Inferior parietal cortex (tissue), 1 donor: ENCODE measurements around the gene NCOA3.
"Not testable (repeated sequence)": the region's sequence is repeated elsewhere in the genome, so short reads cannot be mapped to it uniquely, and the experiment has no call there.

Source experiments
- DNase-seq: peaks from one replicate; pipeline ENCODE4 v3.0.0-alpha.2; 2016; ENCODE audit errors: extremely low spot score

NCOA3 gene

GRCh38 chr20:47501482-47502270 is at the start of gene NCOA3:
Gene NCOA3, plus strand, starts transcription at chr20:47501887. Its CDS starts 120,361 bp downstream, at chr20:47622248.
- peak; percentile 90 for DNase-seq

- no peak for DNase-seq
Observed at GRCh38 chr20:47452736-47453161, 48.9 kb upstream of the NCOA3 start.

DNA sequence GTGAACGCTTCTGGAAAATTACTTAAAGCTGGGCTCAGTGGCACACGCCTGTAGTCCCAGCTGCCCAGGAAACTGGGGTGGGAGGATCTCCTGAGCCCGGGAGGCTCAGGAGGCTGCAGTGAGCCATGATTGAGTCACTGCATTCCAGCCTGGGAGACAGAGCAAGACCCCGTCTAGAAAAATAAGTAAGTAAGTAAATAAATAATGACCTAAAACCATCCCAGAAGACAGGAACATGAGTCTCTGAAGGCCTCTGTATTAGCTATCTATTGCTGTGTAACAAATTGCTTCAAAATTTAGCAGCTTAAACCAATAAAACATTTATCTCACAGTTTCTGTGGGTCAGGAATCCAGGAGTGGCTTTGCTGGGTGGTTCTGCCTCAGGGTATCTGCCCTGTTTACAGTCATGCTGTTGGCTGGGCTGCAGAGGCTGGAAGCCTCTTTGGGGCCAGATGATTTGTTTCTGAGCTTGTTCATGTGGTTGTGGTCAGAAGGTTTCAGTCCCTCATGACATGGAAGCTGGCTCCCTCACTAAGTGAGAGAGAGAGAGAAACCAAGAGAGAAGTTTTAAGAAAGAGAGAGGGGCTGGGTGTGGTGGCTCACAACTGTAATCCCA is 48.4 kb upstream of the NCOA3 start:
- DNase-seq, result no peak

- no peak for DNase-seq
Observed at GRCh38 chr20:47454298-47455132, 47.2 kb upstream of the NCOA3 start.

DNA sequence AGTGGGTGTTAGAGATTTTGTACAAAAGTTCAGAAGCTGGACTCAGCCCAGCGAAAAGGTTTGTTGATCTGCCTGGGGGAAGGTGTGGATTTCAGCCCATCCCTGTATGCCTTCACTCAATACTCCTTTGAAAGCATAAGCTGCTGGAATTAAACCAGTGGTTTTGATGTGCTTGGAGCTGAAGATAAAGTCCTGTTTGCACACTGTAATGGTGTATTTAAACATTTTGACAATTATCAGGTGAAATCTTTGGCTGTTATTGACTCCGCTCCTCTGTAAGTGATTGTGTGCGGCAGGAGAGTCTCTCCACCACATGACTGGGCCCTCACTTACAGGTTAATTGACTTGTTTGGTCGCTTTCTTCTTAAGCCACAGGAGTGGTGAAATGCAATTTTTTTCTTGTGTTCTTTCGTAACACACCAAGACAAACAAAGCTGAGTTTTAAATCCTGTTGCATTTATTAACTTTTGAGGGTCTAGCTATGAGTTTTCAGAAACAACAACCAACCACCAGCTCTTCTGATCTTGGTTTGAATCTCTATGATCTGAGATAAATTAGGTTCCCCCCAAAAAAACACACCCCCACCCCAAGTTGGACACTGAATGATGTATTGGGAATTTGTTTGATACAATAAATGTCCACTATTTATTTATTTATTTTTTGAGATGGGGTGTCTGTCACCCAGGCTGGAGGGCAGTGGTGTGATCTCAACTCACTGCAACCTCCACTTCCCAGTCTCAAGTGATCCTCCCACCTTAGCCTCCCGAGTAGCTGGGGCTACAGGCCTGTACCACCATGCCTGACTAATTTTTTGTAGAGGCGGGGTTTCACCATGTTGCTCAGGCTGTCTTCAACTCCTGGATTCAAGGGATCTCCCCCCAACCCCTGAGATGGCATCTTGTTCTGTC is 46.3 kb upstream of the NCOA3 start:
- no peak for DNase-seq

DNA sequence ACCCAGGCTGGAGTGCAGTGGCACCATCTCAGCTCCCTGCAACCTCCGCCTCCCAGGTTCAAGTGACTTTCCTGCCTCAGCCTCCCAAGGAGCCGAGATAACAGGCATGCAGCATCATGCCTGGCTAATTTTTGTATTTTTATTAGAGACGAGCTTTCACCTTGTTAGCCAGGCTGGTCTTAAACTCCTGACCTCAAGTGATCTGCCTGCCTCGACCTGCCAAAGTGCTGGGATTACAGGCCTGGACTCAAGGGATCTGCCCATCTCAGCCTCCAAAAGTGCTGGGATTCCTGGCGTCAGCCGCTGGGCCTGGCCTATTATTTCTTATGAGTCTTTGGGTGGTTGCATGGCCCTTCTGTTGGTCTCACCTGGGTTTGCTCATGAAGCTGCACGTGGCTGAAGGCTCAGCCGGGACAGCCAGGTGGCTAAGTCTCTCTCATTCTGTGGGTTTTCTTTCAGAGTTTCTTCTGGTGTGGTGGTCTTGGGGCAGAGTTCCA is 45.6 kb upstream of the NCOA3 start:
- DNase-seq, result no peak

DNA sequence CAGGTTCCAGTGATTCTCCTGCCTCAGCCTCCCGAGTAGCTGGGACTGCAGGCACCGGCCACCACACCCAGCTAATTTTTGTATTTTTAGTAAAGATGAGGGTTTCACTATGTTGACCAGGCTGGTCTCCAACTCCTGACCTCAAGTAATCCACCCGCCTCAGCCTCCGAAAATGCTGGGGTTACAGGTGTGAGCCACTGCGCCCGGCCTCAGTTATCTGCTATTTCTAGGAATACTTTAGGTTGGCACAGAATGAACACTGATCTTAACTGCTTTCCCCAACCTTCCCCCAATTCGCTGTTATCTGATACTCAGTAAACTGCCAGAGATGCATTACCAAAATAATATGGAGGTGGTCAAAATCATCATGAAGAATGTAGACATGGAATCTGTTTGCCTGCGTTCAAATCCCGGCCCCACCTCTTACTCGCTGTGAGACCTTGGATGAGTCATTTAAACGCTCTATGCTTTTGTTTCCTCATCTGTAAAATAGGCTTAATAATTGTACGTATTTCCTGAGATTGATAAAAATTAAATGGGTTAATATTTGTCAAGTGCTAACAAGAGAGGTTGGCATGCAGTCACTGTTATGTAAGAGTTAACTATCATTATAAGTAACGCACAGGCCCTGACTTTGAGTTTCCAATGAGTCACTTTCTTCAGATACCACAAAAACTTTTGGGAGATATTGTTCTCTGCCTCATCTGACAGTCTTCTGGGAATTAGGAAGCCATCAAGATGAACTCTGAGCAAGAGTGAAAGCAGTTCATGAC is 44.5 kb upstream of the NCOA3 start:
- no peak for DNase-seq

DNA sequence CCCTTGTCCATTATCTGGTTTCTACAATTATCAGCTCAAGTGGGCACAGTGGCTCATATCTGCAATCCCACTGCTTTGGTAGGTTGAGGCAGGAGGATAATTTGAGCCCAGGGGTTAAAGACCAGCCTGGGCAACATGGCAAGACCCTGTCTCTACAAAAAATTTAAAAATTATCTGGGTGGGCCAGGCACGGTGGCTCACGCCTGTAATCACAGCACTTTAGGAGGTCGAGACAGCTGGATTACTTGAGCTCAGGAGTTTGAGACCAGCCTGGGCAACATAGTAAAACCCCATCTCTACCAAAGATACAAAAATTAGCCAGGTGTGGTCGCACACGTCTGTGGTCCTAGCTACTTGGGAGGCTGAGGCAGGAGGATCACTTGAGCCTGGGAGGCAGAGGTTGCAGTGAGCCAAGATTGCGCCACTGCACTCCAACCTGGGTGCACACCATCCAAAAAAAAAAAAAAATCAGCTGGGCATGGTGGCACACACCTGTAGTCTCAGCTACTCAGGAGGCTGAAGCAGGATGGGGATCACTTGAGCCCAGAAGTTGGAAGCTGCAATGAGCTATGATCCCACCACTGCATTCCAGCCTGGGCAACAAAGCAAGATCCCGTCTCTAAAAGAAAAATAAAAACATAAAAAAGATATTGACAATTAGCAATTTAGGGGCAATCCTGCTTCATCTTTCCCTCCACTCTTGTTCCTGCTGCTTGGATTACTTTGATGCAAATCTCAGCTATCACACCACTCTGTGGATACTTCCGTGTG is 43.2 kb upstream of the NCOA3 start:
- not testable (repeated sequence) for DNase-seq

DNA sequence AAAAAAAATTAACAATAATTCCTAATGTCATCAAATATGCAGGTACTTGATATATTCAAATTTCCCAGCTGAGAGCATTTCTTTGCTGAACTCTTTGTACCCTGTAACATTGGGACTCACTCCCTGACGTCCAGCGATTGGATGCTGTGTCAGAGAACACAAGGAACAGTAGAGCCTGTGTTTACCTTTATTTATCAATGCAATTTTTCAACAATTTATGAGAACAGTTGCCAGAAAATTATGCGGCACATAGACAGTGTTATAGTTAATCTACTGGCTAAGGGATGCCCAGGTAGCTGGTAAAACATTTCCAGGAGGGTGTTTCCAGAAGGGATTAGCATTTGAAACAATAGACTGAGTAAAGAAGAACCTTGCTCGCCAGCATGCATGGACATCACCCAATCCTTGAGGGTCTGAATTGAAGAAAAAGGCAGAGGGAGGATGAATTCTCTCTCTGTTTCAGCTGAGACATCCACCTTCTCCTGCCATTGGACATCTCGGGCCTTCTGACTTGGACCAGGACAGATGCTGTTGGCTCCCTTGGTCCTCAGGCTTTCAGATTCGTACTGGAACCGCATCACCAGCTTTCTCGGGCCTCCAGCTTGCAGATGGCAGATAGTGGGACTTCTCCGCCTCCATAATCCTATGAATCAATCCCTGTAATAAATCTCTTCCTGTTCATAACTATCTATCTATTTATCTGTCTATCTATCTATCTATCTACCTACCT is 42.2 kb upstream of the NCOA3 start:
- DNase-seq, result no peak

DNA sequence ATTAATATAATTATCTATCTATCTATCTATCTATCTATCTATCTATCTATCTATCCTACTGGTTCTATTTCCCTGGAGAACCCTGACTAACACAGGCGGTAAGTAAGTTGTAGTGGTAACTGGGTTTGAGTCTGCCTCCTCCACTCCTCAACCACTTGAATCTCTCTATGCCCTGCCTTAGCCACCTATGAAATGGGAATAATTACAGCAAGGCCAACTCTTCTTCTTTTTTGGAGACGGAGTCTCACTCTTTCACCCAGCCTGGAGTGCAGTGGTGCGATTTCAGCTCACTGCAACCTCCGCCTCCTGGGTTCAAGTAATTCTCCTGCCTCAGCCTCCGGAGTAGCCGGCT is 41.0 kb upstream of the NCOA3 start:
- not testable (repeated sequence) for DNase-seq

DNA sequence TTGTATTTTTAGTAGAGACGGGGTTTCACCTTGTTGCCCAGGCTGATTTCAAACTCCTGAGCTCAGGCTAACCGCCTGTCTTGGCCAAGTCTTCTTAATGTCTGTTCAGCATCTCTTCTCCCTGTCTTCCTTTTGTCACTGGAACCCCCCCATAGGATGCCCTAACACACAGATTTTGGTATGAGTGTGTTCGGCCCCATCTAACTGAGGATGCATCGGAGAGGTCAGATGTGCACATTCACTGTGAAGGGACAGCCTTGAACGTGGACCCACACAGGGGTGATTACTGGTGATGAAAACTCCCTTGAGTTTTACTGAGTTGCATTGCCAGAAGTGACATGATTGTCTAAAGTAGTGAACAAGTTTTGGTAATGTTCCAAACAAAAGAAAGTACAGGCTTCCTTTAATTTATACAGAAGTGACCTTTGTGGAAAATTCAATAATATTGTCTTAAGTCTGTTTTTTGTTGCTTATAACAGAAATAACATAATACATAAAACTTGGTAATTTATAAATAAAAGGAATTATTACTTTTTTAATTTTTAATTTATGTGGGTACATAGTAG is 40.5 kb upstream of the NCOA3 start:
- DNase-seq, result no peak

- not testable (repeated sequence) for DNase-seq
Observed at GRCh38 chr20:47461906-47462305, 39.8 kb upstream of the NCOA3 start.

- DNase-seq, result peak; percentile 33
Observed at GRCh38 chr20:47464380-47465101, 37.1 kb upstream of the NCOA3 start.

GRCh38 chr20:47465335-47466090 is 36.2 kb upstream of the NCOA3 start:
- no peak for DNase-seq

DNA sequence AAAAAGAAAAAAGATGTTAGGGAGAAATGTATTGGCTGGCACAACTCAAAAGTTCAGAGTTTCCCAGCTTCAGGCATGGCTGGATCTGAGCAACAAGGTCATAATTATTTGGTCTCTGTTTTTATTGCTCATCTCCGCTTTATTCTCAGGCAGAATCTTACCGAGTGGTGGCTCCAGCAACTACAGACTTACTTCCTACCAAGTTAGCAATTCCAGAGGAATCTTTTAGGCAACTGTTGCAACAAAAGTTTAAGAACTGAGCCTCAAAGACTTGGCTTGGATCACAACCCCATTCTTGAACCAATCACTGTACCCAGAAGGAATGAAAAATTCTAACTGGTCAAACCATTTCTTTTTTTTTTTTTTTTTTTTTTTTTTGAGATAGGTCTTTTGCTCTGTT is 35.5 kb upstream of the NCOA3 start:
- DNase-seq, result no peak

- DNase-seq, result no peak
Observed at GRCh38 chr20:47466704-47467459, 34.8 kb upstream of the NCOA3 start.
